OCI-LY7 (cell line): ENCODE measurements around the gene SNX19.

ENCODE experiments used
- CTCF ChIP-seq: fragments of 200-600 bp; sonication (generic); conservative IDR thresholded peaks from 2 replicates; pipeline ENCODE4 v1.5.1; 2014; ENCODE audit warnings: mild to moderate bottlenecking, antibody characterized with exemption, low read length, moderate library complexity, mixed read lengths
- EZH2phosphoT487 ChIP-seq: fragments of 200-600 bp; sonication (generic); IDR thresholded peaks from 2 replicates; pipeline ENCODE4 v1.6.1; 2018; ENCODE audit warnings: low read depth, borderline replicate concordance, mild to moderate bottlenecking, mixed run types, antibody characterized with exemption, low read length, moderate library complexity, mixed read lengths

GRCh38 chr11:130881475-130882137 is 34.7 kb downstream of the SNX19 start:
- TF ChIP-seq EZH2phosphoT487 (no peak), CTCF (no peak)
